ELF-1 (cell line): Measurements from ENCODE around the gene SLC37A4.
"Not testable (repeated sequence)": the region's sequence is repeated elsewhere in the genome, so short reads cannot be mapped to it uniquely, and the experiment has no call there.

Experiments used
- DNase-seq: peaks from one replicate; pipeline ENCODE4 v3.0.0-alpha.2; 2016; ENCODE audit warnings: low read depth, low spot score

SLC37A4 gene

GRCh38 chr11:119030329-119031047, at the start of gene SLC37A4:
Gene SLC37A4 (minus strand): TSS chr11:119030877.
- peak; percentile 99 for DNase-seq

GRCh38 chr11:119078675-119079420, 48.2 kb upstream of the SLC37A4 start:
- DNase-seq, result no peak

GRCh38 chr11:119077839-119078238, 47.2 kb upstream of the SLC37A4 start:
- no peak for DNase-seq

GRCh38 chr11:119067371-119068222, 36.9 kb upstream of the SLC37A4 start, which contains the start of gene VPS11:
Gene VPS11 (plus strand): TSS chr11:119067818. CDS start chr11:119067824, 6 bp downstream.
- DNase-seq, result peak; percentile 96

GRCh38 chr11:119065369-119065768, 34.7 kb upstream of the SLC37A4 start:
- DNase-seq, result peak; percentile 47

GRCh38 chr11:119062779-119063178, 32.1 kb upstream of the SLC37A4 start:
- DNase-seq, result no peak

- DNase-seq, result no peak
These were observed 30.6 kb upstream of the SLC37A4 start for GRCh38 chr11:119061256-119061655.

GRCh38 chr11:119059128-119059527, 28.5 kb upstream of the SLC37A4 start:
- not testable (repeated sequence) for DNase-seq

GRCh38 chr11:119057000-119057769, 26.5 kb upstream of the SLC37A4 start, which contains the start of gene HYOU1:
Gene HYOU1 (minus strand): TSS chr11:119057205. CDS start chr11:119056160, 1,045 bp downstream.
- DNase-seq, result peak; percentile 99

GRCh38 chr11:119056421-119056999, 25.8 kb upstream of the SLC37A4 start:
- peak; percentile 47 for DNase-seq

GRCh38 chr11:119055901-119056300, 25.2 kb upstream of the SLC37A4 start:
- no peak for DNase-seq

GRCh38 chr11:119054418-119054817, 23.7 kb upstream of the SLC37A4 start:
- DNase-seq, result no peak

GRCh38 chr11:119052163-119052814, 21.6 kb upstream of the SLC37A4 start:
- no peak for DNase-seq

GRCh38 chr11:119051440-119052162, 20.9 kb upstream of the SLC37A4 start:
- no peak for DNase-seq

GRCh38 chr11:119049081-119049480, 18.4 kb upstream of the SLC37A4 start:
- DNase-seq, result no peak

GRCh38 chr11:119048644-119049043, 18.0 kb upstream of the SLC37A4 start:
- DNase-seq, result no peak

- no peak for DNase-seq
These were observed 16.5 kb upstream of the SLC37A4 start for GRCh38 chr11:119047205-119047604.

GRCh38 chr11:119046489-119046888, 15.8 kb upstream of the SLC37A4 start:
- no peak for DNase-seq

GRCh38 chr11:119044708-119045107, 14.0 kb upstream of the SLC37A4 start:
- DNase-seq, result no peak
